ENCODE measurements around the gene BIN2. TPM values are rescaled to one million over a fixed set of nuclear protein-coding genes. Genes with fewer than 3 reads are reported as not detected.

Gene BIN2
- total and polyA plus RNA-seq, 2 of the 13 experiments (the other 11 are each of a cell fraction or from before 2014, with no cell fraction given) = not detected

DNA sequence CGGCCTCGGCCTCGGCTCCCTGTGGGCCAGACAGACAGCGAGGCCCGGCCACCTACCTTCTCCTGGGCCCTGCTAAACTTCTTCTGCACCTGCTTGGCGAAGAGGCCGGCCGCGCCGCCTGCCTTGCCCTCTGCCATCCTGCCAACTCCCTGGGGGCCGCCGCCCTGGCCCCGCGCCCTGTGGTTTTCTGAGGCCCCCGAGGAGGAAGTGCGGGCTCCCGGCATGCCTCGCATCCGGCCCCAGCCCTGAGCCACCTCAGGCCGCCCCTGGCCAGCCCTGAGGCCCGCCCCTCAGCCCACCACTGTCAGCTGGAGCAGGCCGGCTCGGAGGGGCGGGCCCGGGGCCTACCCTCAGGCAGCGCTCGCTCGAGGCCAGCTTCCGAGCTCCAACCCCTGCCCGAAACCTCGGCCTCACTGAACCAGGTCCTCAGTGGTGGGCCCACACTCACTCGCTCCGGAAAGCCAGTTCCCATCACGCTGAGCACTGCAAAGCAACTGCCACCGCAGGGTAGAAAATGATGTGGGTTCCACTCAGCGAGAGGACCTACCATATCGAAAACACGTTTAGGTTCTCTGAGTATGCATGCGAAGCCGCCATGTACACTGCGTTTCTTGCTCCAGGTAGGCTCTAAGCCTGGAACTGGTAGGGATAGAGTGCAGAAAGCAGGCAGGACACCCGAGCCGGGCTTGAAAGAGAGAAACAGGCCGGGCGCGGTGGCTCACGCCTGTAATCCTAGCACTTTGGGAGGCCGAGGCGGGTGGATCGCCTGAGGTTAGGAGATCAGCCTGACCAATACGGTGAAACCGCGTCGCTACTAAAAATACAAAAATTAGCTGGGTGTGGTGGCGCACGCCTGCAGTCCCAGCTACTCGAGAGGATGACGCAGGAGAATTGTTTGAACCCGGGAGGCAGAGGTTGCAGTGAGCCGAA, at the start of gene BIN2 (continued):
- TF ChIP-seq, protein P1, sequence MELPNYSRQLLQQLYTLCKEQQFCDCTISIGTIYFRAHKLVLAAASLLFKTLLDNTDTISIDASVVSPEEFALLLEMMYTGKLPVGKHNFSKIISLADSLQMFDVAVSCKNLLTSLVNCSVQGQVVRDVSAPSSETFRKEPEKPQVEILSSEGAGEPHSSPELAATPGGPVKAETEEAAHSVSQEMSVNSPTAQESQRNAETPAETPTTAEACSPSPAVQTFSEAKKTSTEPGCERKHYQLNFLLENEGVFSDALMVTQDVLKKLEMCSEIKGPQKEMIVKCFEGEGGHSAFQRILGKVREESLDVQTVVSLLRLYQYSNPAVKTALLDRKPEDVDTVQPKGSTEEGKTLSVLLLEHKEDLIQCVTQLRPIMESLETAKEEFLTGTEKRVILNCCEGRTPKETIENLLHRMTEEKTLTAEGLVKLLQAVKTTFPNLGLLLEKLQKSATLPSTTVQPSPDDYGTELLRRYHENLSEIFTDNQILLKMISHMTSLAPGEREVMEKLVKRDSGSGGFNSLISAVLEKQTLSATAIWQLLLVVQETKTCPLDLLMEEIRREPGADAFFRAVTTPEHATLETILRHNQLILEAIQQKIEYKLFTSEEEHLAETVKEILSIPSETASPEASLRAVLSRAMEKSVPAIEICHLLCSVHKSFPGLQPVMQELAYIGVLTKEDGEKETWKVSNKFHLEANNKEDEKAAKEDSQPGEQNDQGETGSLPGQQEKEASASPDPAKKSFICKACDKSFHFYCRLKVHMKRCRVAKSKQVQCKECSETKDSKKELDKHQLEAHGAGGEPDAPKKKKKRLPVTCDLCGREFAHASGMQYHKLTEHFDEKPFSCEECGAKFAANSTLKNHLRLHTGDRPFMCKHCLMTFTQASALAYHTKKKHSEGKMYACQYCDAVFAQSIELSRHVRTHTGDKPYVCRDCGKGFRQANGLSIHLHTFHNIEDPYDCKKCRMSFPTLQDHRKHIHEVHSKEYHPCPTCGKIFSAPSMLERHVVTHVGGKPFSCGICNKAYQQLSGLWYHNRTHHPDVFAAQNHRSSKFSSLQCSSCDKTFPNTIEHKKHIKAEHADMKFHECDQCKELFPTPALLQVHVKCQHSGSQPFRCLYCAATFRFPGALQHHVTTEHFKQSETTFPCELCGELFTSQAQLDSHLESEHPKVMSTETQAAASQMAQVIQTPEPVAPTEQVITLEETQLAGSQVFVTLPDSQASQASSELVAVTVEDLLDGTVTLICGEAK (IDR thresholded peaks at IDR 0.05) = no peak
- TF ChIP-seq, protein P1 (CRISPR knock-in tag; IDR thresholded peaks at IDR 0.05) = no peak
- TF ChIP-seq U2AF1 (optimal IDR thresholded peaks at IDR 0.05; ENCODE audit: low read depth, low read length) = no peak
- no peak for TF ChIP-seq FOXC1 (CRISPR knock-in tag; IDR thresholded peaks at IDR 0.05; ENCODE audit: borderline replicate concordance)
- no peak for TF ChIP-seq DMAP1 (CRISPR knock-in tag; IDR thresholded peaks at IDR 0.05)
- no peak for TF ChIP-seq MED8 (CRISPR knock-in tag; IDR thresholded peaks at IDR 0.05; ENCODE audit: insufficient replicate concordance)
- no peak for TF ChIP-seq RBAK (CRISPR knock-in tag; IDR thresholded peaks at IDR 0.05)

All from HepG2 (cell line).